Measurements from ENCODE around the gene MCU.

The MCU gene

DNA sequence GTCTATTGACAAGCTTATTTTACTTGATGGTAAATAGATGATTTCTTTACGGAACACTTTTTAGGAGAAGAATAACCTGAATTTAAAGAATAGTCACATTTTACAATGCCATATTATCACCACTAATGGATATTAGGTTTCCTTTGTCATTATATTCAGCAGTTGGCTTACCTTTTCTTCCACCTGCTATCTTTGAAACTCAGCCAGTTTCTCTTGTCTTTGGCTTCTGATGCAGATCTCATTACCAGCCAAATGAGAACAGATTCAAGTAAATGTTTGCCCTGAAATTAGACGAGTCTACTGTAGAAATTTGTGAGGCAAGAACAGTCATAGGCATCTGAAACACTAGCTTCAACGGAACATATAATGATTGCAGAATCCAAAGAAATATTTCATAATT, 116.1 kb downstream of the MCU start:
- TF ChIP-seq, protein P1, sequence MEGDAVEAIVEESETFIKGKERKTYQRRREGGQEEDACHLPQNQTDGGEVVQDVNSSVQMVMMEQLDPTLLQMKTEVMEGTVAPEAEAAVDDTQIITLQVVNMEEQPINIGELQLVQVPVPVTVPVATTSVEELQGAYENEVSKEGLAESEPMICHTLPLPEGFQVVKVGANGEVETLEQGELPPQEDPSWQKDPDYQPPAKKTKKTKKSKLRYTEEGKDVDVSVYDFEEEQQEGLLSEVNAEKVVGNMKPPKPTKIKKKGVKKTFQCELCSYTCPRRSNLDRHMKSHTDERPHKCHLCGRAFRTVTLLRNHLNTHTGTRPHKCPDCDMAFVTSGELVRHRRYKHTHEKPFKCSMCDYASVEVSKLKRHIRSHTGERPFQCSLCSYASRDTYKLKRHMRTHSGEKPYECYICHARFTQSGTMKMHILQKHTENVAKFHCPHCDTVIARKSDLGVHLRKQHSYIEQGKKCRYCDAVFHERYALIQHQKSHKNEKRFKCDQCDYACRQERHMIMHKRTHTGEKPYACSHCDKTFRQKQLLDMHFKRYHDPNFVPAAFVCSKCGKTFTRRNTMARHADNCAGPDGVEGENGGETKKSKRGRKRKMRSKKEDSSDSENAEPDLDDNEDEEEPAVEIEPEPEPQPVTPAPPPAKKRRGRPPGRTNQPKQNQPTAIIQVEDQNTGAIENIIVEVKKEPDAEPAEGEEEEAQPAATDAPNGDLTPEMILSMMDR (conservative IDR thresholded peaks at IDR 0.05), result no peak
- peak overlapping the region; percentile 0; the same call in 1 of the 2 replicates for H3K27ac ChIP-seq

DNA sequence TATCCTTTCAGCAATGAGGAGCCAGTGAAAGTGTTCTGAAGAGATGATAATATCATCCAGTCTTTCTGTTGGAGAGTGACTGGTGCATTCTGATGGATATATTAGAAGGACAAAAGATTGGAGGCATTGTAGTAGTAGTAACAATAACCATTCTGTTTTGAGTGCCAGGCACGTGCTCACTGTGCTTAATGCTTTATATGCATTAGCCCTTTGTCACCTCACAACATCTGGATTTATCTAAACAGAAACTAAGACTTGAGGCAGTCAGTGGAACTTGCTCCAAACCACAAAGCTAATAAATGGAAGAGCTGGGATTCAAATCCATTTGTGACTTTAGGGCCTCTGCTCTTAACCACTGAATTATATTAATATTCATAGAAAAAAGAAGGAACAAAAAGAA, 117.1 kb downstream of the MCU start:
- TF ChIP-seq, protein P1 (conservative IDR thresholded peaks at IDR 0.05), result no peak
- H3K27ac ChIP-seq, result no peak overlapping the region

- TF ChIP-seq, protein P1 (conservative IDR thresholded peaks at IDR 0.05), result no peak
- 0 out of 2 replicates have a peak overlapping the region, but pooled peaks have one; percentile 19 for H3K27ac ChIP-seq
These were observed 119.0 kb downstream of the MCU start for GRCh38 chr10:72810976-72811375.

DNA sequence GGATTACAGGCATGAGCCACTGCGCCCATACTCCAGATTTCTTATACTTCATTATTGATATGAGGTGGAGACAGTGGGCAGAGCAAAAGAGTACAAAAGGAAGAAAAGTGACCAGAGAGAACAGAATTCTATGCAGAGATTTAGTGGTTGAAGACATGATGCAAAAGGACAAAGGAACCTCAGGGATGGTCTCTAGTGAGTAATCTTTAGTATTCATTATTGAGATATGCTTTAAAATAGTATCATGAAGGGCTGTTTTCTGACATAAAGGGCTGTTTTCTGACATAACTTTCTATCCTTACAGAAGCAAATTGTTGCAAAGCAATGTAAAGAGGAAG, 120.4 kb downstream of the MCU start:
- TF ChIP-seq, protein P1 (conservative IDR thresholded peaks at IDR 0.05), result no peak
- H3K27ac ChIP-seq, result no peak overlapping the region

DNA sequence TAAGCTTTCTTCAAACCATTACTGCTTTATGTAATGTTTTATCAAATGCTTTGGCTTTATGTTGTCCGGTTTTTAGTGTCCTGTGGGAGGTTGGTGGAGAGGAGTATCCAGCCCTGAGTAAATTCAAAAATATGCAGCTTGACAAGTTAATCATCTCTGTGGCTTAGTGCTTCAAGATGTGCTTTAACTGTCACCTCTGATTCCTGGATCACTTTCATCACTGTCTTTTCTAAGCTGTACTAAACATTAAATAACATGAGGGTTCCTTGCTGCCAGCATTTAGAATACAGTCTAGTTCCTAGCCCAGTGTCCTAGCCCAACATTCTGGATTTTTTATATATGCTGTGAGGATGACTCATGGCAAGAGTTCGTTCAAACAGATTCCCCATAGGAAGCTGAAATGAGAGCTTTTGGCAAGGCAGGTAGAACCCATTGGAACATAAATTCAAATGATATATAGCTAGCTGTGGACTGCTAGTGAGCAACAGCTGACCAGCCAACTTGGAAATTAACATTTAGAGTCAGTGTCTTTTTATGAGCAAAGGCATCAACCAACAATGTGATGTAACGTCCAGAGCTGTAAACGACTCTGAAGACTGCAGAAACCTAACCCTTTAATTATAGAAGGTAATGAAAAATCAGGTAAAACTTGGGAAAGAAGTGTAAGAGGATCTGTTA, 120.9 kb downstream of the MCU start:
- no peak overlapping the region for H3K27ac ChIP-seq
- TF ChIP-seq, protein P1 (conservative IDR thresholded peaks at IDR 0.05), result no peak

GRCh38 chr10:72814099-72814790, 122.3 kb downstream of the MCU start:
- TF ChIP-seq, protein P1 (conservative IDR thresholded peaks at IDR 0.05), result no peak
- no peak overlapping the region for H3K27ac ChIP-seq

DNA sequence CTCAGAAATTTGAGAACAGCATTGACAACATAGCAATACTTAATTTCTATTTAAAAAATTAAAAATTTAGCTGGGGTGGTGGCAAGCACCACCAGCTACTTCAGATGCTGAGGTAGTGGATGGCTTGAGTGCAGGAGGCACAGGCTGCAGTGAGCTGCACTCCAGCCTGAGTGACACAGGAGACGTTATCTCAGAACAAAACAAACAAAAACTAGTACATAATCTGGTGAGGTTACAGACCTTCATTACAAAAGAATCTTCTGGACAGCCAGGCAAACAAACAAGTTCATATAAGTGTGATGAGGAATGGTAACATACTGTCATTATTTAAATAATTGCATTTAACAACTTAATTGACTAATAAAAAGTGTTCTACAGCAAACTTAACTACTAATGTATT, 124.6 kb downstream of the MCU start:
- TF ChIP-seq, protein P1 (conservative IDR thresholded peaks at IDR 0.05), result no peak
- peak overlapping the region; percentile 40 for H3K27ac ChIP-seq

Measured in VCaP (cell line).